Prostate gland (tissue), 2 donors: ENCODE results near the gene MYBPH.

Source experiments
- POLR2A ChIP-seq: fragments of 450-650 bp; IDR thresholded peaks from one replicate; pipeline ENCODE4 v1.6.1; 2016; ENCODE audit warnings: antibody characterized with exemption, mild to moderate bottlenecking
- TF ChIP-seq, protein P1 (sequence below), 4 experiments: fragments of 200-600 bp in 2 of 4; fragments of 450-650 bp in 2 of 4; sonication (generic) in 2 of 4; IDR thresholded peaks; 1 replicate in 3 of 4; 2 replicates in 1 of 4; pipeline ENCODE4 v1.5.1; 2016 to 2019; ENCODE audit warnings: antibody characterized with exemption in 4 of 4, mild to moderate bottlenecking in 2 of 4, moderate library complexity in 2 of 4

- TF ChIP-seq, protein P1, sequence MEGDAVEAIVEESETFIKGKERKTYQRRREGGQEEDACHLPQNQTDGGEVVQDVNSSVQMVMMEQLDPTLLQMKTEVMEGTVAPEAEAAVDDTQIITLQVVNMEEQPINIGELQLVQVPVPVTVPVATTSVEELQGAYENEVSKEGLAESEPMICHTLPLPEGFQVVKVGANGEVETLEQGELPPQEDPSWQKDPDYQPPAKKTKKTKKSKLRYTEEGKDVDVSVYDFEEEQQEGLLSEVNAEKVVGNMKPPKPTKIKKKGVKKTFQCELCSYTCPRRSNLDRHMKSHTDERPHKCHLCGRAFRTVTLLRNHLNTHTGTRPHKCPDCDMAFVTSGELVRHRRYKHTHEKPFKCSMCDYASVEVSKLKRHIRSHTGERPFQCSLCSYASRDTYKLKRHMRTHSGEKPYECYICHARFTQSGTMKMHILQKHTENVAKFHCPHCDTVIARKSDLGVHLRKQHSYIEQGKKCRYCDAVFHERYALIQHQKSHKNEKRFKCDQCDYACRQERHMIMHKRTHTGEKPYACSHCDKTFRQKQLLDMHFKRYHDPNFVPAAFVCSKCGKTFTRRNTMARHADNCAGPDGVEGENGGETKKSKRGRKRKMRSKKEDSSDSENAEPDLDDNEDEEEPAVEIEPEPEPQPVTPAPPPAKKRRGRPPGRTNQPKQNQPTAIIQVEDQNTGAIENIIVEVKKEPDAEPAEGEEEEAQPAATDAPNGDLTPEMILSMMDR (IDR thresholded peaks at IDR 0.05) = no peak
- TF ChIP-seq POLR2A = no peak
These were observed 47.3 kb downstream of the MYBPH start for GRCh38 chr1:203128431-203128715.
